ENCODE measurements around the gene RAD51D.
"Not testable (repeated sequence)": the region's sequence is repeated elsewhere in the genome, so short reads cannot be mapped to it uniquely, and the experiment has no call there.

RAD51D gene

GRCh38 chr17:35046740-35047283 is 72.8 kb downstream of the RAD51D start:
- H3K27ac ChIP-seq = no peak overlapping the region
- no peak for DNase-seq (ENCODE audit: low spot score)
- H3K4me3 ChIP-seq = no peak overlapping the region
- TF ChIP-seq CTCF (IDR thresholded peaks at IDR 0.05) = no peak

GRCh38 chr17:35046245-35046644 is 73.4 kb downstream of the RAD51D start:
- no peak for DNase-seq (ENCODE audit: low spot score)
- Histone ChIP-seq H3K4me3 (no peak overlapping the region), H3K27ac (no peak overlapping the region)
- no peak for TF ChIP-seq CTCF (IDR thresholded peaks at IDR 0.05)

- not testable (repeated sequence) for DNase-seq (ENCODE audit: low spot score); H3K4me3 ChIP-seq; H3K27ac ChIP-seq
These were observed 74.1 kb downstream of the RAD51D start for GRCh38 chr17:35045458-35045979.

- H3K4me3 ChIP-seq = no peak overlapping the region
- H3K27ac ChIP-seq = no peak overlapping the region
- TF ChIP-seq CTCF (IDR thresholded peaks at IDR 0.05) = no peak
- DNase-seq (ENCODE audit: low spot score) = no peak
These were observed 75.5 kb downstream of the RAD51D start for GRCh38 chr17:35044181-35044580.

All from coronary artery (tissue), 2 donors.